DOHH2 (cell line): ENCODE data around the gene DSE.

Experiments
- H3F3A ChIP-seq: fragments of 200-600 bp; sonication (generic), shearing (Covaris generic); 2 replicates; pipeline ENCODE4 v1.6.0; 2016; ENCODE audit warnings: antibody characterized with exemption, mild to moderate bottlenecking; ENCODE audit not compliant: control insufficient read depth, insufficient read depth
- H3K27ac ChIP-seq: fragments of 200-600 bp; sonication (generic); 2 replicates; pipeline ENCODE4 v1.5.1; 2014; ENCODE audit warnings: low read depth, mild to moderate bottlenecking, low read length, moderate library complexity
- H3K27me3 ChIP-seq: fragments of 200-600 bp; sonication (generic); 2 replicates; pipeline ENCODE4 v1.6.1; 2014; ENCODE audit warnings: mild to moderate bottlenecking, low read length, mixed read lengths; ENCODE audit not compliant: control insufficient read depth
- H3K36me3 ChIP-seq: fragments of 200-600 bp; sonication (generic); 2 replicates; pipeline ENCODE4 v1.6.1; 2014; ENCODE audit warnings: mild to moderate bottlenecking, low read length, moderate library complexity, mixed read lengths; ENCODE audit not compliant: control insufficient read depth
- H3K4me1 ChIP-seq: fragments of 200-600 bp; sonication (generic); 2 replicates; pipeline ENCODE4 v1.6.1; 2014; ENCODE audit warnings: mild to moderate bottlenecking, low read length, mixed read lengths; ENCODE audit not compliant: control insufficient read depth
- H3K4me2 ChIP-seq: fragments of 200-600 bp; sonication (generic); 2 replicates; pipeline ENCODE4 v1.6.0; 2014; ENCODE audit warnings: mild to moderate bottlenecking, low read length, moderate library complexity
- H3K4me3 ChIP-seq: fragments of 200-600 bp; sonication (generic); 2 replicates; pipeline ENCODE4 v1.5.1; 2014; ENCODE audit warnings: mild to moderate bottlenecking, low read length, mixed read lengths
- H3K79me2 ChIP-seq: fragments of 200-600 bp; sonication (generic); 2 replicates; pipeline ENCODE4 v1.6.1; 2014; ENCODE audit warnings: mild to moderate bottlenecking, low read length, mixed read lengths; ENCODE audit not compliant: control insufficient read depth
- H3K9me2 ChIP-seq: fragments of 200-600 bp; sonication (generic); replicated peaks from 2 replicates; pipeline ENCODE4 v1.6.1; 2014; ENCODE audit warnings: mild to moderate bottlenecking, low read length, mixed read lengths; ENCODE audit not compliant: control insufficient read depth
- H3K9me3 ChIP-seq: fragments of 200-600 bp; sonication (generic); 2 replicates; pipeline ENCODE4 v1.6.1; 2014; ENCODE audit warnings: antibody characterized with exemption, low read length, mixed read lengths; ENCODE audit not compliant: control insufficient read depth, insufficient read depth
- H4K20me1 ChIP-seq: fragments of 200-600 bp; sonication (generic); 2 replicates; pipeline ENCODE4 v1.6.0; 2014; ENCODE audit warnings: low read depth, mild to moderate bottlenecking, antibody characterized with exemption, low read length, moderate library complexity; ENCODE audit not compliant: control insufficient read depth, insufficient read depth
- EZH2phosphoT487 ChIP-seq: fragments of 200-600 bp; sonication (generic); IDR thresholded peaks from 2 replicates; pipeline ENCODE4 v1.6.1; 2017; ENCODE audit warnings: borderline replicate concordance, mild to moderate bottlenecking, antibody characterized with exemption, low read length, moderate library complexity, mixed read lengths
- TF ChIP-seq, protein P1 (sequence below): fragments of 200-600 bp; sonication (generic); IDR thresholded peaks from one replicate; pipeline ENCODE4 v1.5.1; 2014; ENCODE audit warnings: antibody characterized with exemption, mild to moderate bottlenecking, low read depth, low read length; ENCODE audit not compliant: poor library complexity, severe bottlenecking

DSE gene

DNA sequence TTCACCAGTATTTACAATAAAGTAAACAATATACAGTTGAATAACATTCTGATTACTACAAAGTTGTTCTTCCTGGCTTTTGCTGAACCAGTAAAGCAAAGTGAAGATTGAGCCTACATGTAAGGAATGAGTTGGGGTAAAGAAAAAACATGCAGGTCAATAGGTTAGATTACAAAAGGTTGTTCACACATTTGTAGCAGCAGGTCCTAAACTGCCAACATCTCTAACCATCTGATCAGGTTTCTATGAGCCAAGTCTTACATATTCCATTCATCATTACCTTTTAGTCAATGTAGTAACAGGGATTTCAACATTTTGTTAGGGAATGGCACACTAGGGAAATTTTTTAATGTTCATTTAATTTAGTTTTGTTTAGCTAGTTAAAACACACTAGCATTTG is 81.2 kb downstream of the DSE start:
- H3K27ac ChIP-seq, result no peak overlapping the region
- no peak for TF ChIP-seq EZH2phosphoT487
- TF ChIP-seq, protein P1, sequence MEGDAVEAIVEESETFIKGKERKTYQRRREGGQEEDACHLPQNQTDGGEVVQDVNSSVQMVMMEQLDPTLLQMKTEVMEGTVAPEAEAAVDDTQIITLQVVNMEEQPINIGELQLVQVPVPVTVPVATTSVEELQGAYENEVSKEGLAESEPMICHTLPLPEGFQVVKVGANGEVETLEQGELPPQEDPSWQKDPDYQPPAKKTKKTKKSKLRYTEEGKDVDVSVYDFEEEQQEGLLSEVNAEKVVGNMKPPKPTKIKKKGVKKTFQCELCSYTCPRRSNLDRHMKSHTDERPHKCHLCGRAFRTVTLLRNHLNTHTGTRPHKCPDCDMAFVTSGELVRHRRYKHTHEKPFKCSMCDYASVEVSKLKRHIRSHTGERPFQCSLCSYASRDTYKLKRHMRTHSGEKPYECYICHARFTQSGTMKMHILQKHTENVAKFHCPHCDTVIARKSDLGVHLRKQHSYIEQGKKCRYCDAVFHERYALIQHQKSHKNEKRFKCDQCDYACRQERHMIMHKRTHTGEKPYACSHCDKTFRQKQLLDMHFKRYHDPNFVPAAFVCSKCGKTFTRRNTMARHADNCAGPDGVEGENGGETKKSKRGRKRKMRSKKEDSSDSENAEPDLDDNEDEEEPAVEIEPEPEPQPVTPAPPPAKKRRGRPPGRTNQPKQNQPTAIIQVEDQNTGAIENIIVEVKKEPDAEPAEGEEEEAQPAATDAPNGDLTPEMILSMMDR, result no peak
- H3K4me1 ChIP-seq, result no peaks in the 10 kb centered on the region
- no peaks in the 10 kb centered on the region for H3F3A ChIP-seq
- H3K27me3 ChIP-seq, result peaks cover 11% of the 10 kb centered on the region; the same call in 1 of the 2 replicates
- H3K9me2 ChIP-seq, result no peaks in the 10 kb centered on the region
- H3K4me2 ChIP-seq, result no peak overlapping the region
- H3K4me3 ChIP-seq, result no peak overlapping the region
- no peaks in the 10 kb centered on the region for H3K9me3 ChIP-seq
- no peaks in the 10 kb centered on the region for H3K79me2 ChIP-seq
- no peaks in the 10 kb centered on the region for H4K20me1 ChIP-seq
- no peaks in the 10 kb centered on the region for H3K36me3 ChIP-seq

DNA sequence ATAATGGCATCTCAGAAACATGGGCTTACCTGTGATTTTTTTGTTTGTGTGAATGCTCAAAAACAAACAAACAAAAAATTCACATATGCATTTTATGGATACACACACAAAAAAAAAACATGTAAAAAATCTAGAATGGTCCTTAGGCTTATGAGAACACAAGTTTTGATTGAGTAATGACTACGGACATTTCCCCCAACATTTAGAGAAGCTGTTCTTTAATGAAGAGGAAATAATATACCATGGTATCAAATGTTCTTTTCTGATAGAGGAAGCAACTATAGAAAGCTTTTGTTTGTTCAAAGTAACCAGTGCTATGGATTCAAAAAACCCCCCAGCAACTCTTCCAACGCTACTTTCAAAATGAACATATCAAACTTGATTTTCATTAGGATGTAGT is 81.8 kb downstream of the DSE start:
- Histone ChIP-seq H3F3A (no peaks in the 10 kb centered on the region), H3K4me2 (no peak overlapping the region)

DNA sequence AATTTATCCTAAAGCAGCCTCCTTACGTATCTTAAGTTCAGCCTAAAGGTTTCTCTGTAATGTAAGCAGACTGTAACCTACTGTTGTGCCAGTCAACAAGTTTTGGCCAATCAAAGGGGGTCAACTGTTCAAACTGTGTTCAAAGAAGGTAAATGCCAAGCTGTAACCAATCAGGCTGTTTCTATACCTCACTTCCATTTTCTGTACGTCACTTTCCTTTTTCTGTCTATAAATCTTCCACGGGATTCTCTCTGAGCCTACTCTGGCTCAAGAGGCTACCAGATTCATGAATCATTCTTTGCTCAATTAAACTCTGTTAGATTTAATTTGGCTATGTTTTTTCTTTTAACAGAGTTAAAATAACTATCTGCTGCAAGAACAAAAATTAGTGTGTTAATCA is 85.4 kb downstream of the DSE start:
- Histone ChIP-seq H3K4me2 (no peak overlapping the region), H3K4me1 (no peaks in the 10 kb centered on the region), H3F3A (no peaks in the 10 kb centered on the region), H3K27me3 (peaks cover 15% of the 10 kb centered on the region), H3K9me2 (no peaks in the 10 kb centered on the region), H3K36me3 (no peaks in the 10 kb centered on the region), H4K20me1 (no peaks in the 10 kb centered on the region), H3K4me3 (no peak overlapping the region), H3K27ac (no peak overlapping the region), H3K9me3 (no peaks in the 10 kb centered on the region), H3K79me2 (no peaks in the 10 kb centered on the region)
- no peak for TF ChIP-seq EZH2phosphoT487
- TF ChIP-seq, protein P1, result no peak

More for the DNA sequence above, 81.8 kb downstream of the DSE start:
- Histone ChIP-seq H4K20me1 (no peaks in the 10 kb centered on the region), H3K79me2 (no peaks in the 10 kb centered on the region), H3K4me3 (no peak overlapping the region), H3K36me3 (no peaks in the 10 kb centered on the region), H3K27me3 (peaks cover 11% of the 10 kb centered on the region; the same call in 1 of the 2 replicates), H3K9me2 (no peaks in the 10 kb centered on the region), H3K27ac (no peak overlapping the region), H3K9me3 (no peaks in the 10 kb centered on the region), H3K4me1 (no peaks in the 10 kb centered on the region)
- no peak for TF ChIP-seq EZH2phosphoT487
- TF ChIP-seq, protein P1, result no peak
